Smooth muscle cell (in vitro differentiated cells): ENCODE data around the gene ZNF579. TPM values are rescaled to one million over a fixed set of nuclear protein-coding genes. Genes with fewer than 3 reads are reported as not detected.

ENCODE experiments used
- DNase-seq: peaks from one replicate; lab custom pipeline; 2025; ENCODE audit not compliant: unreplicated experiment; lab: John Stamatoyannopoulos, UW
- H2AFZ ChIP-seq: fragments of 200-600 bp; sonication (generic); 2 replicates; pipeline ENCODE4 v1.6.0; 2016; ENCODE audit warnings: antibody characterized with exemption, low read depth, mild to moderate bottlenecking
- H3F3A ChIP-seq: fragments of 200-600 bp; sonication (generic); 2 replicates; pipeline ENCODE4 v1.6.0; 2017; ENCODE audit warnings: antibody characterized with exemption, low read depth
- H3K27ac ChIP-seq: fragments of 200-600 bp; sonication (generic); 2 replicates; pipeline ENCODE4 v1.5.1; 2016; ENCODE audit warnings: low read depth, mild to moderate bottlenecking
- H3K27me3 ChIP-seq: fragments of 200-600 bp; sonication (generic); 2 replicates; pipeline ENCODE4 v1.6.1; 2016; ENCODE audit warnings: low read depth, mild to moderate bottlenecking
- H3K36me3 ChIP-seq: fragments of 200-600 bp; sonication (generic); 2 replicates; pipeline ENCODE4 v1.5.1; 2016; ENCODE audit warnings: low read depth
- H3K4me1 ChIP-seq: fragments of 200-600 bp; sonication (generic); 2 replicates; pipeline ENCODE4 v1.5.1; 2016; ENCODE audit warnings: low read depth
- H3K4me2 ChIP-seq: fragments of 200-600 bp; sonication (generic); 2 replicates; pipeline ENCODE4 v1.6.0; 2016; ENCODE audit warnings: mild to moderate bottlenecking
- H3K4me3 ChIP-seq: fragments of 200-600 bp; sonication (generic); 2 replicates; pipeline ENCODE4 v1.5.1; 2016; ENCODE audit warnings: mild to moderate bottlenecking
- H3K79me2 ChIP-seq: fragments of 200-600 bp; sonication (generic); 2 replicates; pipeline ENCODE4 v1.6.0; 2016; ENCODE audit warnings: low read depth, mild to moderate bottlenecking
- H3K9ac ChIP-seq: fragments of 200-600 bp; sonication (generic); 2 replicates; pipeline ENCODE4 v1.6.0; 2016; ENCODE audit warnings: low read depth
- H3K9me3 ChIP-seq: fragments of 200-600 bp; sonication (generic); replicated peaks from 2 replicates; pipeline ENCODE4 v1.5.1; 2016; ENCODE audit warnings: low read depth
- H4K20me1 ChIP-seq: fragments of 200-600 bp; sonication (generic); 2 replicates; pipeline ENCODE4 v1.6.0; 2016; ENCODE audit warnings: low read depth
- WGBS: methylation state at CpG from one replicate; pipeline ENCODE4 v1.1.7; 2016; ENCODE audit warnings: low lambda C conversion rate; 5-methylcytosine and 5-hydroxymethylcytosine counted together
- polyA plus RNA-seq: library from polyadenylated mRNA; unstranded; fragments of >200 nt; fragmentation: Nextera tagmentation; extraction: Ambion mirVana; gene quantifications from 2 replicates; pipeline ENCODE4 v1.2.1, GENCODE V29; 2016
- total RNA-seq: library from RNA; depleted of rRNA; stranded (reverse); fragments of >200 nt; gene quantifications from 2 replicates; pipeline ENCODE4 v1.2.3, GENCODE V29; 2014
- TF ChIP-seq, protein P1 (sequence below): fragments of 200-600 bp; sonication (generic); IDR thresholded peaks from 2 replicates; pipeline ENCODE4 v1.5.1; 2017; ENCODE audit warnings: borderline replicate concordance, mild to moderate bottlenecking, antibody characterized with exemption; ENCODE audit not compliant: insufficient read depth, poor library complexity, severe bottlenecking

The ZNF579 gene
- total and polyA plus RNA-seq, 2 experiments from 2014 or later = 4.2 to 15.1 TPM

DNA sequence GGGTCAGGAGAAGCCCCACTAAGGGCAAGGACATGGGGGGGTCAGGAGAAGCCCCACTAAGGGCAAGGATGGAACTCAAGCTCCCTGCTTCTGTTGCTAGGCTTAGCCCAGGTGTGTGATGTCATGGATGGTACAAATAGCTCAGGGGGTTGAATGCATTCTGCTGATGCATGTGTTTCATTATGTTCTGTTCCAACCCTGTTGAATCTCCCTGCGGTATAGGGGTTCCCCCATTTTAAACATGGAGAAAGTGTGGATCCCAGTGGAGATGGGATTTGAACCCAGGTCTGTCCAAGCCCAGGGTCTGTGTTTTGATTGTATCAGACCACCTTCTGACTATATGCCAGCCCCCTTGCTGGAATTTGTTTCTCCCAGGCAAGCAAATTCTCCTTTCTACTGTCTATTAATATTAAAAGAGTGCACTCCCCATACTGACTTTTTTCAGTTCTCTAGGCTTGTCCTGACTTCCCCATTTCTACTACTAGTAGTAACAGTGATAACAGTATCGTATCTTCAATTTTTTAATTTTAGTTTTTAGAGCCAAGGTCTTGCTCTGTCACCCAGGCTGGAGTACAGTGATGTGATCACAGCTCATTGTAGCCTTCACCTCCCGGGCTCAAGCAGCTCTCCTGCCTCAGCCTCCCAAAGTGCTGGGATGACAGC lies 31.5 kb upstream of the ZNF579 start:
- Histone ChIP-seq H3K4me3 (no peak overlapping the region), H4K20me1 (peaks cover 45% of the 10 kb centered on the region), H2AFZ (no peak overlapping the region), H3K36me3 (no peaks in the 10 kb centered on the region), H3K27ac (no peak overlapping the region), H3K9me3 (no peaks in the 10 kb centered on the region), H3K4me1 (no peaks in the 10 kb centered on the region), H3K9ac (no peak overlapping the region), H3K27me3 (no peaks in the 10 kb centered on the region), H3K4me2 (no peak overlapping the region), H3F3A (no peaks in the 10 kb centered on the region), H3K79me2 (peaks cover 40% of the 10 kb centered on the region)
- 98% methylated on average over 3 of the region's 3 CpGs for WGBS
- TF ChIP-seq, protein P1, sequence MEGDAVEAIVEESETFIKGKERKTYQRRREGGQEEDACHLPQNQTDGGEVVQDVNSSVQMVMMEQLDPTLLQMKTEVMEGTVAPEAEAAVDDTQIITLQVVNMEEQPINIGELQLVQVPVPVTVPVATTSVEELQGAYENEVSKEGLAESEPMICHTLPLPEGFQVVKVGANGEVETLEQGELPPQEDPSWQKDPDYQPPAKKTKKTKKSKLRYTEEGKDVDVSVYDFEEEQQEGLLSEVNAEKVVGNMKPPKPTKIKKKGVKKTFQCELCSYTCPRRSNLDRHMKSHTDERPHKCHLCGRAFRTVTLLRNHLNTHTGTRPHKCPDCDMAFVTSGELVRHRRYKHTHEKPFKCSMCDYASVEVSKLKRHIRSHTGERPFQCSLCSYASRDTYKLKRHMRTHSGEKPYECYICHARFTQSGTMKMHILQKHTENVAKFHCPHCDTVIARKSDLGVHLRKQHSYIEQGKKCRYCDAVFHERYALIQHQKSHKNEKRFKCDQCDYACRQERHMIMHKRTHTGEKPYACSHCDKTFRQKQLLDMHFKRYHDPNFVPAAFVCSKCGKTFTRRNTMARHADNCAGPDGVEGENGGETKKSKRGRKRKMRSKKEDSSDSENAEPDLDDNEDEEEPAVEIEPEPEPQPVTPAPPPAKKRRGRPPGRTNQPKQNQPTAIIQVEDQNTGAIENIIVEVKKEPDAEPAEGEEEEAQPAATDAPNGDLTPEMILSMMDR = no peak
- DNase-seq = no peak

DNA sequence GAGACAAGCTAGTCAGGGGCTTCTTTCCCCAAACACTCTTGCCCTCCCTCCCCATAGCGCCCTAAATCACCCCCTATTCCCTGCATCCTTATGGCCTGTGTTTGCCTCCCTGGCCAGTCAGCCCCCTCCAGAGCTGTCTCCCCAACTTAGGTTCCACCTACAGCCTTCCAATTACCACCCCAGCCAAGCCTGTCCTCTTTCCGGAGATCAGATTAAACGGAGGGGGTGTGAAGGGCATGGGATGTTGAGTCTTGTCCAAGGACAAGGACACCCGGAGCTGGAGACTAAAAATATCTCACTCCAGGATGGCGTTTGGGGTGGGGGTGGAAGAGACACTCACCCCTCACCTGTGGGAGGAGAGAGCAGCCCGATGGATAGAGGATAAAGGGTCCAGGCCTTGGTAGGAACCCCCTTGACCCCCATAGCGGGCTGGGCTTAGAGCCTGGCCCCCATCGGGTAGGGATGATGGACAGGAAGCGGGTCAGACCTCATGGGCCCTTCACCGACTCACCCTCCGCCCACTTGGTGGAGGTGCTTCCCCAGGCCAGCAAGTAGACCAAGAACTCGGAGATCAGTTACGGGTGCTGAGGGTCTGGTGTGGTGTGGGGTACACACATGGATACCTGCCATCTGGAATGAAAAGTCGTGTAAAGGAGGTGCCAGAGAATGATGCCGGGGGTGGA lies 30.8 kb upstream of the ZNF579 start:
- Histone ChIP-seq H3K9me3 (no peaks in the 10 kb centered on the region), H3K4me2 (no peak overlapping the region), H2AFZ (no peak overlapping the region), H3K36me3 (no peaks in the 10 kb centered on the region), H3K79me2 (peaks cover 47% of the 10 kb centered on the region), H3K4me1 (peaks cover 6% of the 10 kb centered on the region), H4K20me1 (peaks cover 51% of the 10 kb centered on the region), H3K27ac (no peak overlapping the region), H3K4me3 (no peak overlapping the region), H3F3A (no peaks in the 10 kb centered on the region), H3K9ac (no peak overlapping the region), H3K27me3 (no peaks in the 10 kb centered on the region)
- no peak for DNase-seq
- TF ChIP-seq, protein P1 = no peak
- 93% methylated on average over 15 of the region's 15 CpGs for WGBS

DNA sequence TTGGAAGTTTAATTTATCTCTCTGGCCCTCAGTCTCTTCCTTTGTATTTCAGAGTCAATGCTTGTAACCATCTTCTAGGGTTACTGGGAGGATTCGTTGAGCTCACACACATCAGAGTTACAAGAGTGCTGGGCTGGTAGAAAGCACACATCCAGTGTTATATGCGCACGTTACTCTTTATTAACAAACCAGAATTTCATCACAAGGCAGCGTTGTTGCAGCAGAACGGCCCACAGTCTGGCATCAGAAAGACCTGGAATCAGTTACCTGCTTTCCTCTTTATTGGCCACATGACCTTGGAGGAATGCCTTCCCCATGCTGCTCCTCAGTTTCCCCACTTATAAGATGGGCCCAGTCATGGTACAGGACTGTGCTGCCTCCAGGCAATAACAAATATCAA lies 28.7 kb upstream of the ZNF579 start:
- Histone ChIP-seq H3K27me3 (no peaks in the 10 kb centered on the region), H3K9me3 (no peaks in the 10 kb centered on the region), H3K4me2 (no peak overlapping the region), H3K27ac (no peak overlapping the region), H3K36me3 (no peaks in the 10 kb centered on the region), H3F3A (peaks cover 6% of the 10 kb centered on the region), H3K4me1 (peaks cover 8% of the 10 kb centered on the region), H3K4me3 (no peak overlapping the region), H4K20me1 (peaks cover 53% of the 10 kb centered on the region), H3K79me2 (peaks cover 49% of the 10 kb centered on the region), H2AFZ (no peak overlapping the region), H3K9ac (no peak overlapping the region)
- 96% methylated on average over 5 of the region's 5 CpGs for WGBS
- DNase-seq = no peak
- TF ChIP-seq, protein P1 = no peak
